ENCODE results near the gene CYP46A1.

- TF ChIP-seq CTCF (IDR thresholded peaks at IDR 0.05) (no peak), ZFX (IDR thresholded peaks at IDR 0.05; ENCODE audit: borderline replicate concordance) (no peak)
These were observed 34.7 kb downstream of the CYP46A1 start for GRCh38 chr14:99718811-99719192.

All from 22Rv1 (cell line).